ENCODE results near the gene CEP20. TPM values are rescaled to one million over a fixed set of nuclear protein-coding genes. Genes with fewer than 3 reads are reported as not detected.

Gene CEP20
- total and polyA plus RNA-seq, 2 experiments from 2014 or later, result 53.8 to 63.9 TPM

- no peaks in the 10 kb centered on the region for H3F3A ChIP-seq (ENCODE audit: insufficient read depth)
- H3K9me3 ChIP-seq (ENCODE audit: low read depth), result peaks cover 7% of the 10 kb centered on the region
- WGBS, 2 experiments (ENCODE audit: low coverage in 1 of 2, low lambda C conversion rate in 2 of 2, missing lambda C conversion rate in 2 of 2), result 57 to 70% methylated on average over 6 of the region's 6 CpGs
- no peak overlapping the region for H3K4me3 ChIP-seq
- DNase-seq, result no peak
- H3K36me3 ChIP-seq (ENCODE audit: low read depth), result no peaks in the 10 kb centered on the region
- no peak overlapping the region for H3K27ac ChIP-seq
- H3K79me2 ChIP-seq (ENCODE audit: insufficient read depth), result no peaks in the 10 kb centered on the region
- H3K4me2 ChIP-seq (ENCODE audit: unreplicated experiment), result no peak overlapping the region
- H2AFZ ChIP-seq, result no peak overlapping the region
- no peaks in the 10 kb centered on the region for H4K20me1 ChIP-seq (ENCODE audit: insufficient read depth)
- TF ChIP-seq EZH2phosphoT487 (IDR thresholded peaks at IDR 0.05; ENCODE audit: insufficient read depth, low read depth), result no peak
- TF ChIP-seq EZH2 (IDR thresholded peaks at IDR 0.05; ENCODE audit: insufficient read depth, poor library complexity, severe bottlenecking), result no peak
- in situ Hi-C loops (cut with MboI), result no loop called here
- H3K4me1 ChIP-seq (ENCODE audit: insufficient read depth), result no peaks in the 10 kb centered on the region
- H3K27me3 ChIP-seq (replicated peaks; ENCODE audit: insufficient read depth), result no peaks in the 10 kb centered on the region
- no peaks in the 10 kb centered on the region for H3K9me2 ChIP-seq (ENCODE audit: insufficient read depth)
- H3K9ac ChIP-seq, result no peak overlapping the region
Observed at GRCh38 chr16:15932939-15933338, 44.5 kb upstream of the CEP20 start.

- Histone ChIP-seq H3K27me3 (replicated peaks; ENCODE audit: insufficient read depth) (no peaks in the 10 kb centered on the region), H3K27ac (no peak overlapping the region), H3K79me2 (ENCODE audit: insufficient read depth) (no peaks in the 10 kb centered on the region), H3K4me3 (no peak overlapping the region), H4K20me1 (ENCODE audit: insufficient read depth) (no peaks in the 10 kb centered on the region), H3K4me2 (ENCODE audit: unreplicated experiment) (no peak overlapping the region), H3K9ac (no peak overlapping the region), H3K9me2 (ENCODE audit: insufficient read depth) (no peaks in the 10 kb centered on the region), H3K4me1 (ENCODE audit: insufficient read depth) (no peaks in the 10 kb centered on the region), H3K36me3 (ENCODE audit: low read depth) (no peaks in the 10 kb centered on the region), H3K9me3 (ENCODE audit: low read depth) (no peaks in the 10 kb centered on the region), H3F3A (ENCODE audit: insufficient read depth) (no peaks in the 10 kb centered on the region), H2AFZ (no peak overlapping the region)
- WGBS, 2 experiments (ENCODE audit: low coverage in 1 of 2, low lambda C conversion rate in 2 of 2, missing lambda C conversion rate in 2 of 2), result 92 to 94% methylated on average over 18 of the region's 18 CpGs
- in situ Hi-C loops (cut with MboI), result no loop called here
- DNase-seq, result no peak
- no peak for TF ChIP-seq EZH2phosphoT487 (IDR thresholded peaks at IDR 0.05; ENCODE audit: insufficient read depth, low read depth)
- TF ChIP-seq EZH2 (IDR thresholded peaks at IDR 0.05; ENCODE audit: insufficient read depth, poor library complexity, severe bottlenecking), result no peak
Observed at GRCh38 chr16:15928261-15929104, 40.1 kb upstream of the CEP20 start.

GRCh38 chr16:15925631-15926030 lies 37.2 kb upstream of the CEP20 start:
- 85% methylated on average over 9 of the region's 9 CpGs for WGBS, 2 experiments (ENCODE audit: low coverage in 1 of 2, low lambda C conversion rate in 2 of 2, missing lambda C conversion rate in 2 of 2)
- no peak for DNase-seq
- in situ Hi-C loops (cut with MboI), result no loop called here

GRCh38 chr16:15924996-15925395 lies 36.6 kb upstream of the CEP20 start:
- in situ Hi-C loops (cut with MboI), result no loop called here
- Histone ChIP-seq H3K9me3 (ENCODE audit: low read depth) (no peaks in the 10 kb centered on the region), H3K9ac (no peak overlapping the region), H2AFZ (no peak overlapping the region), H3K79me2 (ENCODE audit: insufficient read depth) (no peaks in the 10 kb centered on the region), H3K9me2 (ENCODE audit: insufficient read depth) (no peaks in the 10 kb centered on the region), H3K27me3 (replicated peaks; ENCODE audit: insufficient read depth) (no peaks in the 10 kb centered on the region), H3K4me3 (no peak overlapping the region), H4K20me1 (ENCODE audit: insufficient read depth) (no peaks in the 10 kb centered on the region), H3K27ac (no peak overlapping the region), H3K36me3 (ENCODE audit: low read depth) (no peaks in the 10 kb centered on the region), H3K4me2 (ENCODE audit: unreplicated experiment) (no peak overlapping the region), H3F3A (ENCODE audit: insufficient read depth) (peaks cover 5% of the 10 kb centered on the region), H3K4me1 (ENCODE audit: insufficient read depth) (peaks cover 8% of the 10 kb centered on the region)
- TF ChIP-seq EZH2phosphoT487 (IDR thresholded peaks at IDR 0.05; ENCODE audit: insufficient read depth, low read depth), result no peak
- TF ChIP-seq EZH2 (IDR thresholded peaks at IDR 0.05; ENCODE audit: insufficient read depth, poor library complexity, severe bottlenecking), result no peak
- DNase-seq, result no peak
- WGBS, 2 experiments (ENCODE audit: low coverage in 1 of 2, low lambda C conversion rate in 2 of 2, missing lambda C conversion rate in 2 of 2), result 90 to 93% methylated on average over 13 of the region's 13 CpGs

More at GRCh38 chr16:15925631-15926030, 37.2 kb upstream of the CEP20 start:
- Histone ChIP-seq H3K4me3 (no peak overlapping the region), H3K36me3 (ENCODE audit: low read depth) (no peaks in the 10 kb centered on the region), H2AFZ (no peak overlapping the region), H4K20me1 (ENCODE audit: insufficient read depth) (no peaks in the 10 kb centered on the region), H3K9me2 (ENCODE audit: insufficient read depth) (no peaks in the 10 kb centered on the region), H3K27me3 (replicated peaks; ENCODE audit: insufficient read depth) (no peaks in the 10 kb centered on the region), H3F3A (ENCODE audit: insufficient read depth) (no peaks in the 10 kb centered on the region), H3K4me1 (ENCODE audit: insufficient read depth) (peaks cover 2% of the 10 kb centered on the region), H3K9ac (no peak overlapping the region), H3K9me3 (ENCODE audit: low read depth) (no peaks in the 10 kb centered on the region), H3K79me2 (ENCODE audit: insufficient read depth) (no peaks in the 10 kb centered on the region), H3K27ac (no peak overlapping the region), H3K4me2 (ENCODE audit: unreplicated experiment) (no peak overlapping the region)
- TF ChIP-seq EZH2 (IDR thresholded peaks at IDR 0.05; ENCODE audit: insufficient read depth, poor library complexity, severe bottlenecking) (no peak), EZH2phosphoT487 (IDR thresholded peaks at IDR 0.05; ENCODE audit: insufficient read depth, low read depth) (no peak)
